Ishikawa (cell line): ENCODE data around the gene ITCH.

Source experiments
- CREB1 ChIP-seq: IDR thresholded peaks from 2 replicates; pipeline ENCODE4 v1.6.1; 2012; ENCODE audit warnings: low read depth
- EGR1 ChIP-seq: IDR thresholded peaks from 2 replicates; pipeline ENCODE4 v1.6.1; 2012
- EP300 ChIP-seq: IDR thresholded peaks from 2 replicates; pipeline ENCODE4 v1.6.1; 2012; ENCODE audit warnings: borderline replicate concordance
- FOXM1 ChIP-seq: IDR thresholded peaks from 2 replicates; pipeline ENCODE4 v1.6.1; 2012; ENCODE audit warnings: low read depth, borderline replicate concordance
- MAX ChIP-seq: IDR thresholded peaks from 2 replicates; pipeline ENCODE4 v1.6.1; 2012
- RAD21 ChIP-seq: IDR thresholded peaks from 2 replicates; pipeline ENCODE4 v1.6.1; 2012; ENCODE audit warnings: low read depth
- REST ChIP-seq: IDR thresholded peaks from 2 replicates; pipeline ENCODE4 v1.6.1; 2012; ENCODE audit warnings: low read depth, mild to moderate bottlenecking
- TAF1 ChIP-seq: IDR thresholded peaks from 2 replicates; pipeline ENCODE4 v1.6.1; 2012; ENCODE audit warnings: low read depth, mild to moderate bottlenecking
- TEAD4 ChIP-seq: IDR thresholded peaks from 2 replicates; pipeline ENCODE4 v1.6.1; 2012
- USF1 ChIP-seq: IDR thresholded peaks from 2 replicates; pipeline ENCODE4 v1.6.1; 2012

- TF ChIP-seq FOXM1 (no peak), TAF1 (no peak), CREB1 (peak; percentile 89), RAD21 (no peak), EP300 (no peak), REST (no peak), USF1 (no peak), EGR1 (no peak), MAX (peak; percentile 62), TEAD4 (no peak)
Observed at GRCh38 chr20:34558320-34559218, 195.5 kb downstream of the ITCH start, which contains the start of gene MAP1LC3A.
